ENCODE results near the gene EXOSC5. TPM values are rescaled to one million over a fixed set of nuclear protein-coding genes. Genes with fewer than 3 reads are reported as not detected.

Gene EXOSC5
- total and polyA plus RNA-seq, 9 of the 15 experiments (the other 6 are each of a cell fraction or from before 2014, with no cell fraction given) = 10.9 to 75.5 (median 37.8) TPM

DNA sequence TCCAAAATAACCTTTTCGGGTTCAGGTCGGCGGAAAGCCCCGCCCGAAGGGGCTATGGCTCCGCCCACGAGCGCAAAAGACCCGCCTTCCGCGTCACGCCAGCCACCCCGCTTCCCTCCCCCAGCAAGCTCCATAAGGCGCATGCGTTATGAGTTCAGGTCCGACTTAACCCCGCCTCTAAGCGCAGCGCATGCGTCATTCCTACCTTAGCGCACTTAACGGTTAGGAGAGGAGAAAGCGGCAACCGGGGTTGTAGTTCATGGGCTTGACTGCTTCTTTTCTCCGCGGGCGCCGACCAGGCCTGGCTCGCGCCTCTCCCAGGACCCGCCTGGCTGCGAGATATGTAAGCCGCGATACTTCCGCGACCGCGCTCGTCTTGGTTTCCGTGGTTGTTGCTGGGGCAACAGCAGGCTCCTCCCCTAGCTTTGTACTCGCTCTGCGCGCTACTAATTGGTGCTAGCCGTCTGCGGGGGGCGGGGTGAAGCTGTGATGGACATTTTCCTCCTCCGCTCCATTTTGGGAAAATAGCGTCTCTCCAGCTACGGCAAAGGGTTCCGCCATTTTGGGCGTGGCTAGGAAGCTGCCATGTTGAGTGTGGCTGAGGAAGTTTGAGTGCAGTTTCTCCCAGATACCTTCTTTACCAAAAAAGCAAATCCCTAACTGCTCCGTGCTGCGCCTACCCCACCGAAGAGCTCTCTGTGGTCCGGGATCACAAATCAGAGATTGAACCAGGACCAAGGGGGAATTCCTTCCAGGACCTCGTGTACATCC is 33.2 kb downstream of the EXOSC5 start, which contains the start of gene B9D2 (continued):
- TF ChIP-seq, protein P1, sequence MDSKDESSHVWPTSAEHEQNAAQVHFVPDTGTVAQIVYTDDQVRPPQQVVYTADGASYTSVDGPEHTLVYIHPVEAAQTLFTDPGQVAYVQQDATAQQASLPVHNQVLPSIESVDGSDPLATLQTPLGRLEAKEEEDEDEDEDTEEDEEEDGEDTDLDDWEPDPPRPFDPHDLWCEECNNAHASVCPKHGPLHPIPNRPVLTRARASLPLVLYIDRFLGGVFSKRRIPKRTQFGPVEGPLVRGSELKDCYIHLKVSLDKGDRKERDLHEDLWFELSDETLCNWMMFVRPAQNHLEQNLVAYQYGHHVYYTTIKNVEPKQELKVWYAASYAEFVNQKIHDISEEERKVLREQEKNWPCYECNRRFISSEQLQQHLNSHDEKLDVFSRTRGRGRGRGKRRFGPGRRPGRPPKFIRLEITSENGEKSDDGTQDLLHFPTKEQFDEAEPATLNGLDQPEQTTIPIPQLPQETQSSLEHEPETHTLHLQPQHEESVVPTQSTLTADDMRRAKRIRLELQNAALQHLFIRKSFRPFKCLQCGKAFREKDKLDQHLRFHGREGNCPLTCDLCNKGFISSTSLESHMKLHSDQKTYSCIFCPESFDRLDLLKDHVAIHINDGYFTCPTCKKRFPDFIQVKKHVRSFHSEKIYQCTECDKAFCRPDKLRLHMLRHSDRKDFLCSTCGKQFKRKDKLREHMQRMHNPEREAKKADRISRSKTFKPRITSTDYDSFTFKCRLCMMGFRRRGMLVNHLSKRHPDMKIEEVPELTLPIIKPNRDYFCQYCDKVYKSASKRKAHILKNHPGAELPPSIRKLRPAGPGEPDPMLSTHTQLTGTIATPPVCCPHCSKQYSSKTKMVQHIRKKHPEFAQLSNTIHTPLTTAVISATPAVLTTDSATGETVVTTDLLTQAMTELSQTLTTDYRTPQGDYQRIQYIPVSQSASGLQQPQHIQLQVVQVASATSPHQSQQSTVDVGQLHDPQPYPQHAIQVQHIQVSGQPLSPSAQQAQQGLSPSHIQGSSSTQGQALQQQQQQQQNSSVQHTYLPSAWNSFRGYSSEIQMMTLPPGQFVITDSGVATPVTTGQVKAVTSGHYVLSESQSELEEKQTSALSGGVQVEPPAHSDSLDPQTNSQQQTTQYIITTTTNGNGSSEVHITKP (IDR thresholded peaks at IDR 0.05; ENCODE audit: partially characterized antibody) = peak; percentile 14
- TF ChIP-seq MCM5 (IDR thresholded peaks at IDR 0.05; ENCODE audit: low read depth) = no peak
- TF ChIP-seq, protein P2, sequence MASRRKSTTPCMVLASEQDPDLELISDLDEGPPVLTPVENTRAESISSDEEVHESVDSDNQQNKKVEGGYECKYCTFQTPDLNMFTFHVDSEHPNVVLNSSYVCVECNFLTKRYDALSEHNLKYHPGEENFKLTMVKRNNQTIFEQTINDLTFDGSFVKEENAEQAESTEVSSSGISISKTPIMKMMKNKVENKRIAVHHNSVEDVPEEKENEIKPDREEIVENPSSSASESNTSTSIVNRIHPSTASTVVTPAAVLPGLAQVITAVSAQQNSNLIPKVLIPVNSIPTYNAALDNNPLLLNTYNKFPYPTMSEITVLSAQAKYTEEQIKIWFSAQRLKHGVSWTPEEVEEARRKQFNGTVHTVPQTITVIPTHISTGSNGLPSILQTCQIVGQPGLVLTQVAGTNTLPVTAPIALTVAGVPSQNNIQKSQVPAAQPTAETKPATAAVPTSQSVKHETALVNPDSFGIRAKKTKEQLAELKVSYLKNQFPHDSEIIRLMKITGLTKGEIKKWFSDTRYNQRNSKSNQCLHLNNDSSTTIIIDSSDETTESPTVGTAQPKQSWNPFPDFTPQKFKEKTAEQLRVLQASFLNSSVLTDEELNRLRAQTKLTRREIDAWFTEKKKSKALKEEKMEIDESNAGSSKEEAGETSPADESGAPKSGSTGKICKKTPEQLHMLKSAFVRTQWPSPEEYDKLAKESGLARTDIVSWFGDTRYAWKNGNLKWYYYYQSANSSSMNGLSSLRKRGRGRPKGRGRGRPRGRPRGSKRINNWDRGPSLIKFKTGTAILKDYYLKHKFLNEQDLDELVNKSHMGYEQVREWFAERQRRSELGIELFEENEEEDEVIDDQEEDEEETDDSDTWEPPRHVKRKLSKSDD (conservative IDR thresholded peaks at IDR 0.05; ENCODE audit: low read length) = peak; percentile 100
- no peak for TF ChIP-seq ZNF699 (CRISPR knock-in tag; IDR thresholded peaks at IDR 0.05; ENCODE audit: insufficient replicate concordance)
- no peak for TF ChIP-seq PURB (CRISPR knock-in tag; IDR thresholded peaks at IDR 0.05; ENCODE audit: low read depth)
- TF ChIP-seq BRCA1 (IDR thresholded peaks at IDR 0.05) = no peak
- no peak for TF ChIP-seq BRCA1 (CRISPR knock-in tag; IDR thresholded peaks at IDR 0.05)
- 0 out of 2 replicates have a peak, but pooled peaks have one; percentile 38 for TF ChIP-seq EGR1 (conservative IDR thresholded peaks at IDR 0.05)
- TF ChIP-seq, protein P3, sequence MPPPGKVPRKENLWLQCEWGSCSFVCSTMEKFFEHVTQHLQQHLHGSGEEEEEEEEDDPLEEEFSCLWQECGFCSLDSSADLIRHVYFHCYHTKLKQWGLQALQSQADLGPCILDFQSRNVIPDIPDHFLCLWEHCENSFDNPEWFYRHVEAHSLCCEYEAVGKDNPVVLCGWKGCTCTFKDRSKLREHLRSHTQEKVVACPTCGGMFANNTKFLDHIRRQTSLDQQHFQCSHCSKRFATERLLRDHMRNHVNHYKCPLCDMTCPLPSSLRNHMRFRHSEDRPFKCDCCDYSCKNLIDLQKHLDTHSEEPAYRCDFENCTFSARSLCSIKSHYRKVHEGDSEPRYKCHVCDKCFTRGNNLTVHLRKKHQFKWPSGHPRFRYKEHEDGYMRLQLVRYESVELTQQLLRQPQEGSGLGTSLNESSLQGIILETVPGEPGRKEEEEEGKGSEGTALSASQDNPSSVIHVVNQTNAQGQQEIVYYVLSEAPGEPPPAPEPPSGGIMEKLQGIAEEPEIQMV (tag; conservative IDR thresholded peaks at IDR 0.05; ENCODE audit: low read depth) = peak; percentile 92
- TF ChIP-seq, protein P4, sequence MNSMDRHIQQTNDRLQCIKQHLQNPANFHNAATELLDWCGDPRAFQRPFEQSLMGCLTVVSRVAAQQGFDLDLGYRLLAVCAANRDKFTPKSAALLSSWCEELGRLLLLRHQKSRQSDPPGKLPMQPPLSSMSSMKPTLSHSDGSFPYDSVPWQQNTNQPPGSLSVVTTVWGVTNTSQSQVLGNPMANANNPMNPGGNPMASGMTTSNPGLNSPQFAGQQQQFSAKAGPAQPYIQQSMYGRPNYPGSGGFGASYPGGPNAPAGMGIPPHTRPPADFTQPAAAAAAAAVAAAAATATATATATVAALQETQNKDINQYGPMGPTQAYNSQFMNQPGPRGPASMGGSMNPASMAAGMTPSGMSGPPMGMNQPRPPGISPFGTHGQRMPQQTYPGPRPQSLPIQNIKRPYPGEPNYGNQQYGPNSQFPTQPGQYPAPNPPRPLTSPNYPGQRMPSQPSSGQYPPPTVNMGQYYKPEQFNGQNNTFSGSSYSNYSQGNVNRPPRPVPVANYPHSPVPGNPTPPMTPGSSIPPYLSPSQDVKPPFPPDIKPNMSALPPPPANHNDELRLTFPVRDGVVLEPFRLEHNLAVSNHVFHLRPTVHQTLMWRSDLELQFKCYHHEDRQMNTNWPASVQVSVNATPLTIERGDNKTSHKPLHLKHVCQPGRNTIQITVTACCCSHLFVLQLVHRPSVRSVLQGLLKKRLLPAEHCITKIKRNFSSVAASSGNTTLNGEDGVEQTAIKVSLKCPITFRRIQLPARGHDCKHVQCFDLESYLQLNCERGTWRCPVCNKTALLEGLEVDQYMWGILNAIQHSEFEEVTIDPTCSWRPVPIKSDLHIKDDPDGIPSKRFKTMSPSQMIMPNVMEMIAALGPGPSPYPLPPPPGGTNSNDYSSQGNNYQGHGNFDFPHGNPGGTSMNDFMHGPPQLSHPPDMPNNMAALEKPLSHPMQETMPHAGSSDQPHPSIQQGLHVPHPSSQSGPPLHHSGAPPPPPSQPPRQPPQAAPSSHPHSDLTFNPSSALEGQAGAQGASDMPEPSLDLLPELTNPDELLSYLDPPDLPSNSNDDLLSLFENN (IDR thresholded peaks at IDR 0.05; ENCODE audit: low read depth in 2 of 2, low read length in 2 of 2) = no peak
- TF ChIP-seq ZNF197 (CRISPR knock-in tag; IDR thresholded peaks at IDR 0.05; ENCODE audit: low read depth) = no peak
- no peak for TF ChIP-seq ZNF384 (IDR thresholded peaks at IDR 0.05; ENCODE audit: low read depth, low read length)
- TF ChIP-seq, protein P5, sequence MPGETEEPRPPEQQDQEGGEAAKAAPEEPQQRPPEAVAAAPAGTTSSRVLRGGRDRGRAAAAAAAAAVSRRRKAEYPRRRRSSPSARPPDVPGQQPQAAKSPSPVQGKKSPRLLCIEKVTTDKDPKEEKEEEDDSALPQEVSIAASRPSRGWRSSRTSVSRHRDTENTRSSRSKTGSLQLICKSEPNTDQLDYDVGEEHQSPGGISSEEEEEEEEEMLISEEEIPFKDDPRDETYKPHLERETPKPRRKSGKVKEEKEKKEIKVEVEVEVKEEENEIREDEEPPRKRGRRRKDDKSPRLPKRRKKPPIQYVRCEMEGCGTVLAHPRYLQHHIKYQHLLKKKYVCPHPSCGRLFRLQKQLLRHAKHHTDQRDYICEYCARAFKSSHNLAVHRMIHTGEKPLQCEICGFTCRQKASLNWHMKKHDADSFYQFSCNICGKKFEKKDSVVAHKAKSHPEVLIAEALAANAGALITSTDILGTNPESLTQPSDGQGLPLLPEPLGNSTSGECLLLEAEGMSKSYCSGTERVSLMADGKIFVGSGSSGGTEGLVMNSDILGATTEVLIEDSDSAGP (CRISPR knock-in tag; IDR thresholded peaks at IDR 0.05) = no peak
